CD4-positive, CD25-positive, alpha-beta regulatory T cell (primary cell): ENCODE results near the gene HNRNPLL. TPM values are rescaled to one million over a fixed set of nuclear protein-coding genes. Genes with fewer than 3 reads are reported as not detected.

ENCODE experiments used
- ATAC-seq, 2 donors: fragments of 150-1000 bp; cut with Tn5 transposase; one replicate each; pipeline ENCODE4 v1.10.0; 2021; ENCODE audit warnings: low read depth in 2 of 2, moderate number of reproducible peaks in 2 of 2, moderate library complexity in 1 of 2
- DNase-seq, 3 donors: peaks; one replicate each; pipeline versions ENCODE4 v3.0.0 to v3.0.0-alpha.2; 2012 to 2022; ENCODE audit warnings: mixed read lengths in 1 of 3
- H3K27ac ChIP-seq: one replicate; pipeline ENCODE4 v1.7.0; 2013; ENCODE audit warnings: mild to moderate bottlenecking, low read length; ENCODE audit not compliant: insufficient read depth, poor library complexity, severe bottlenecking
- H3K27me3 ChIP-seq: one replicate; pipeline ENCODE4 v1.7.0; 2013; ENCODE audit warnings: low read length; ENCODE audit not compliant: control insufficient read depth, insufficient read depth
- H3K36me3 ChIP-seq: one replicate; pipeline ENCODE4 v1.7.0; 2013; ENCODE audit warnings: mild to moderate bottlenecking, low read length, moderate library complexity; ENCODE audit not compliant: control insufficient read depth, insufficient read depth
- H3K4me1 ChIP-seq: 2 replicates; pipeline ENCODE4 v1.7.0; 2013; ENCODE audit warnings: mild to moderate bottlenecking, low read length; ENCODE audit not compliant: insufficient read depth, control insufficient read depth, poor library complexity, severe bottlenecking
- H3K4me3 ChIP-seq: one replicate; pipeline ENCODE4 v1.7.0; 2013; ENCODE audit warnings: low read depth, mild to moderate bottlenecking, low read length, moderate library complexity
- H3K9me3 ChIP-seq, 2 experiments: 1 replicate in 1 of 2; 2 replicates in 1 of 2; pipeline ENCODE4 v1.7.0; 2013; ENCODE audit warnings: low read length in 2 of 2, mild to moderate bottlenecking in 1 of 2, moderate library complexity in 1 of 2; ENCODE audit not compliant: control insufficient read depth in 2 of 2
- H3K27ac Mint-ChIP-seq, 3 donors: one replicate each; pipeline ENCODE4 v1.8.0; 2020 to 2022; ENCODE audit warnings: mild to moderate bottlenecking in 3 of 3, mixed read lengths in 3 of 3, moderate library complexity in 2 of 3
- H3K27me3 Mint-ChIP-seq: one replicate; pipeline ENCODE4 v1.8.0; 2022; ENCODE audit warnings: mild to moderate bottlenecking, mixed read lengths
- H3K36me3 Mint-ChIP-seq: one replicate; pipeline ENCODE4 v1.8.0; 2020; ENCODE audit warnings: mixed read lengths
- H3K4me1 Mint-ChIP-seq, 4 donors: one replicate each; pipeline ENCODE4 v1.8.0; 2020 to 2022; ENCODE audit warnings: mixed read lengths in 4 of 4, mild to moderate bottlenecking in 1 of 4
- H3K4me3 Mint-ChIP-seq, 4 donors: one replicate each; pipeline ENCODE4 v1.8.0; 2020 to 2022; ENCODE audit warnings: mild to moderate bottlenecking in 4 of 4, mixed read lengths in 4 of 4, moderate library complexity in 3 of 4
- H3K9me3 Mint-ChIP-seq, 7 donors: one replicate each; pipeline ENCODE4 v1.8.0; 2020 to 2022; ENCODE audit warnings: mixed read lengths in 7 of 7, mild to moderate bottlenecking in 3 of 7, moderate library complexity in 2 of 7
- polyA plus RNA-seq, 4 donors: library from polyadenylated mRNA; unstranded; fragments of 300-500 nt; fragmentation: Illumina TruSeq; gene quantifications; one replicate each; pipeline ENCODE4 v1.2.3, GENCODE V29; 2021
- total RNA-seq: library from RNA; stranded (reverse); gene quantifications from one replicate; pipeline ENCODE4 v1.2.3, GENCODE V29; 2022

The HNRNPLL gene
- total and polyA plus RNA-seq, 5 donors from 2014 or later = 59.6 to 124 (median 73.0) TPM

DNA sequence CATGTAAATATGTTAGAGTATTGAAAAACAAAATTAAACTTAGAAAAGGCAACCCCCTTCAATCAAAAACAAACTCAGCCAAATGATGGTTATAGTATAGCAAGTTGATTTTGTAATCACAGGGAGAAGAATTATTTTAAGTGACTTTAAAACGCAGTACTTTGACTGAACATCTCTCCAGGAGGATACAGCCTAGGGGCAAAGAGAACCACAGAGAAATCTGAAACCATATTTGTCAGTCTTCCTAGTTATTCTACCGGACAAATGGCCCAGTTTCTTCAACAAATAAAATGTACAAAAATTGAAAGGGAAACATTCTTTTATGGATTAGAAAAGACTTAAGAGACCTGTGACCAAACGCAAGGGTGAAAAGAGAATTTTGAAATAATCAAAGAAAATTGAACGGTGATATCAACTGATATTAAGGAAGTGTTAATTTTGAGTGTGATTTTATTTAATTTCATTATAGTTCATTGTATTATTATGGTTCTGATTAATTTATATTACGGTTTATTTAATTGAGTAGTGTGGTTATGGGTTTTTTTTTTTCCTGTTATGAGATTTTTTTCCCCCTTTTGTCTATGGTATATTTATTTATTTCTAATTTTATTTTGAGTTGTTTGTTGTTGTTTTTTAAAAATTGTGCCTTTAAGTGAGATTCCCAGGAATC lies 75.3 kb downstream of the HNRNPLL start:
- H3K27me3 ChIP-seq = peaks cover 17% of the 10 kb centered on the region
- Mint-ChIP-seq H3K4me3 (peak overlapping the region in 1 of 4 donors; percentile 47), H3K36me3 (peaks cover 3% of the 10 kb centered on the region), H3K27ac (no peak overlapping the region), H3K27me3 (peaks cover 53% of the 10 kb centered on the region), H3K4me1 (peaks cover 0 to 8% (median 4%) of the 10 kb centered on the region in 4 donors), H3K9me3 (peaks cover 0 to 2% (median 0%) of the 10 kb centered on the region in 7 donors)
- H3K9me3 ChIP-seq = no peaks in the 10 kb centered on the region
- peaks cover 5% of the 10 kb centered on the region for H3K4me1 ChIP-seq
- no peak overlapping the region for H3K27ac ChIP-seq
- no peak overlapping the region for H3K4me3 ChIP-seq
- ATAC-seq (no peak), DNase-seq (no peak)
- H3K36me3 ChIP-seq = no peaks in the 10 kb centered on the region

DNA sequence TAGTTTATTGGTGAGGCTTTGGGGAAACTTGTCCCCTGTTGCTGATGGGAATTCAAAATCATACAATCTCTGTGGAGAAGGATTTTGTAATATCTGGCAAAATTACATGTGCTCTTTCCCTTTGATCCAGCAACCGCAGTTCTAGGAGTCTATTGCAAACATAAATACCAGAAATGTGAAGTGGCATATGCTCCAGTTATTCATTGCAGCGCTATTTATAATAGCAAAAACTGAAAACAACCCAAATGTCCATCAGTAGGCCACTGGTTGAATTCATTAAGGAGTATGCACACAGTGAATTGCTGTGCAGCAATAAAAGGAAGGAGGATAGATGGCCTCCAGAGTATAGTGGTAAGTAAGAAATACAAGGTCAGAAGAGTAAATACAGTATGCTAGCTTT lies 76.5 kb downstream of the HNRNPLL start:
- ATAC-seq (no peak), DNase-seq (no peak)
- peaks cover 54% of the 10 kb centered on the region for H3K27me3 Mint-ChIP-seq
- no peak overlapping the region for H3K4me3 Mint-ChIP-seq
- H3K4me1 ChIP-seq = peaks cover 5% of the 10 kb centered on the region
- H3K27ac ChIP-seq = no peak overlapping the region
- peaks cover 0 to 2% (median 0%) of the 10 kb centered on the region in 7 donors for H3K9me3 Mint-ChIP-seq
- no peaks in the 10 kb centered on the region for H3K9me3 ChIP-seq
- H3K36me3 ChIP-seq = no peaks in the 10 kb centered on the region
- H3K36me3 Mint-ChIP-seq = peaks cover 3% of the 10 kb centered on the region
- H3K27ac Mint-ChIP-seq = no peak overlapping the region
- H3K4me1 Mint-ChIP-seq = peaks cover 0 to 8% (median 4%) of the 10 kb centered on the region in 4 donors
- H3K4me3 ChIP-seq = no peak overlapping the region
- peaks cover 17% of the 10 kb centered on the region for H3K27me3 ChIP-seq

DNA sequence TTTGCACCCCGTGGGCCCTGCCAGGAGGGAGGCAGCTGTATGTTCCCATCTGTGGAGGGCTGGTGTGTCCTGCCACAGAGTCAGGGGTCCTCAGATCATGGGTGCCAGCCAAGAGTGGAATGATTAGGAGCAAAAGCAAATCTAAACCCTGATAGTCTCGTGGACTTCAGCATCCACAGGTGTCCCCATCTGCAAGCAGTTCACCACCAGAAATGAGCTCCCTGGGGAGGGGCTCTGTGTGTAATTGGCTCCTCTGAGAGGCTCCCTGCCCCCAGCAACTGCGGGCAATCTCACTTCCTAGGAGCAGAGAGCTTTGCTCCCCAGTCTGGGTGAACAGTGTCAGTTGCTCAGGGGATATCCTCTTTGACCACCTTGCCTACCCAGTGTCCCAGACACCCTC lies 78.1 kb downstream of the HNRNPLL start:
- Histone ChIP-seq H3K36me3 (no peaks in the 10 kb centered on the region), H3K4me1 (peaks cover 5% of the 10 kb centered on the region), H3K9me3 (no peaks in the 10 kb centered on the region), H3K27ac (no peak overlapping the region), H3K27me3 (peaks cover 18% of the 10 kb centered on the region), H3K4me3 (no peak overlapping the region)
- Mint-ChIP-seq H3K9me3 (peaks cover 0 to 2% (median 0%) of the 10 kb centered on the region in 7 donors), H3K27me3 (peaks cover 52% of the 10 kb centered on the region), H3K4me1 (peaks cover 0 to 8% (median 4%) of the 10 kb centered on the region in 4 donors), H3K36me3 (peaks cover 3% of the 10 kb centered on the region), H3K27ac (no peak overlapping the region), H3K4me3 (no peak overlapping the region)
- no peak for ATAC-seq
- DNase-seq = no peak

DNA sequence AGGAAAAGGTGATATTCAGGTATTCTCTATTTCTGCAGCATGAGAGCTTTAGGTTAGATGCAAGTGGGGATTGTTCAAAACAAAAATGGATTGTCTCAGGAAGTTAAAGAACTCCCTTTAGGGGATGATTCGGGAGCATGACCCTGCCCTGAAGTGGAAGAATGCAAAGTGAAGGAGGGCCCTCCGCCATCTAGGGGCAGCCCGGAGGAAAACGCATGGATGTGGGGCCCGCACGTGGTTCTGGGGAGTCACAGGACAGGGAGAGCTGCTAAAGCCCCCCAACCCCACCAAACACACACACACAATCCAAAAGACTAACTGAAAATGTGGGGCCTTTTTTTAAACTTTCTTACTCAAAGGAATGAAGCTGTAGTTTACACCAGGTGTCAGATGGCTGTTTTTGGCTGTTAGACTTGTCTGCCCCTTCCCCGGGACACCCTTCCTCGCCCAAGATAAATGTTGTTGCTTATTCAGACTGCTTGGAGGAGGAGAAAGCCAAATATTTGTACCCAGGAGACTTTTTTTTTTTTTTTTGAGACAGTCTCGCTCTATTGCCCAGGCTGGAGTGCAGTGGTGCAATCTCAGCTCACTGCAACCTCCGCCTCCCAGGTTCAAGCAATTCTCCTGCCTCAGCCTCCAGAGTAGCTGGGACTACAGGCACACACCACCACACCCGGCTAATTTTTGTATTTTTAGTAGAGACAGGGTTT lies 78.8 kb downstream of the HNRNPLL start:
- Mint-ChIP-seq H3K27ac (no peak overlapping the region), H3K9me3 (peaks cover 0 to 2% (median 0%) of the 10 kb centered on the region in 7 donors)
- no peak for ATAC-seq

DNA sequence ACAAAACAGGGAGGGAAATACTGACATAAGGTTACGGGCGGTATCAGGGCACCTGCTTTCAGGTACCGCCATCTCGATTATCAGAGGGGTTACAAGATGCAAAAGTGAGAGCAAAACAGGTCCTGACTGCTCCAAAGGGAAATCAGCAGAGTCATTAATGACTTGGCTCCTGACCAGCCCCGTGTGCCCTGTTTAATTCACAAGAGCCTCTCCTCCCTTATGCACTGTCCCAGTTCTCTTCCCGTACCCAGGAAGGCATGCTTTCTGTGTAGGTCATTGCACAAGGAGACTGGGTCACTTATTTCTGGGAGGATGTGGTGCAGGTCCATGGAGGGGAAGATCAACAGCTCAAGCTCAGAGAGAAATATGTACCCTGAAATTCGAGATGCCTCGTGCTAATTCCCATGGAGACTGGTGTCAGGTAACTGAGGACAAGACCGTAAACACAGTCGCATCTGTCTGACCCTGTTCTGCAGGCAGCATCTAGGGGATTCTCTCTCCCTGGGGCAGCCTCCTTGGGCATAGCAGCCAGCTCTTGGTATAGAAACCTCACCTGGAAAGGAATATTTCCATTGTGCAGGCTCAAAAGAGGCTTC lies 79.9 kb downstream of the HNRNPLL start:
- no peak overlapping the region for H3K4me3 ChIP-seq

More for the DNA sequence above, 78.8 kb downstream of the HNRNPLL start:
- no peak overlapping the region for H3K27ac ChIP-seq
- peaks cover 0 to 8% (median 4%) of the 10 kb centered on the region in 4 donors for H3K4me1 Mint-ChIP-seq
- H3K36me3 ChIP-seq = no peaks in the 10 kb centered on the region
- no peaks in the 10 kb centered on the region for H3K9me3 ChIP-seq
- peaks cover 18% of the 10 kb centered on the region for H3K27me3 ChIP-seq
- DNase-seq = no peak
- peaks cover 45% of the 10 kb centered on the region for H3K27me3 Mint-ChIP-seq
- no peak overlapping the region for H3K4me3 ChIP-seq
- H3K4me1 ChIP-seq = peaks cover 5% of the 10 kb centered on the region
- peaks cover 3% of the 10 kb centered on the region for H3K36me3 Mint-ChIP-seq
- H3K4me3 Mint-ChIP-seq = no peak overlapping the region

DNA sequence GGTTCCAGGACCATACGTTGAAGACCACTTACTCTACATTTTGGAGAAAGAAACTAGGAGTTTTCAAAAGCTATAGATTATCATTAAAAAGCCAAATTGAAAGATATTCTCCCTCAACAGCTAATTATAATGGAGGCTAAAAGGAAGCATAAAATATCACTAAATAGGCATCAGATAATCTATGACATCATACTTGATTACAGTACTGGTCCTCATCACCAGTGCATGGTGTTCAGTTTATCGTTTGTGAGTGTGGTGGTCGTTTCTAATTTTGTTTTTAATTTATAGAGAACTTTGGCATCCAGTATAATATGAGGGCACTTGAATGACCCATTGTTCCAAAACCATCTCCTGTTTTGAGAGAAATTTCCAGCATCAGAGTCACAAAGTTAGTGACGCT lies 80.9 kb downstream of the HNRNPLL start:
- H3K27ac Mint-ChIP-seq = no peak overlapping the region
- Histone ChIP-seq H3K4me1 (no peaks in the 10 kb centered on the region), H3K27ac (no peak overlapping the region), H3K36me3 (no peaks in the 10 kb centered on the region), H3K9me3 (no peaks in the 10 kb centered on the region), H3K4me3 (no peak overlapping the region), H3K27me3 (peaks cover 17% of the 10 kb centered on the region)
- peaks cover 29% of the 10 kb centered on the region for H3K27me3 Mint-ChIP-seq
- ATAC-seq = no peak
- H3K36me3 Mint-ChIP-seq = no peaks in the 10 kb centered on the region
- peaks cover 0 to 2% (median 0%) of the 10 kb centered on the region in 7 donors for H3K9me3 Mint-ChIP-seq
- no peaks in the 10 kb centered on the region for H3K4me1 Mint-ChIP-seq
- H3K4me3 Mint-ChIP-seq = no peak overlapping the region
- no peak for DNase-seq

More for the DNA sequence above, 79.9 kb downstream of the HNRNPLL start:
- Mint-ChIP-seq H3K27me3 (peaks cover 37% of the 10 kb centered on the region), H3K4me1 (peaks cover 0 to under 1% (median 0%) of the 10 kb centered on the region in 4 donors), H3K36me3 (no peaks in the 10 kb centered on the region), H3K27ac (no peak overlapping the region), H3K9me3 (peaks cover 0 to 2% (median 0%) of the 10 kb centered on the region in 7 donors), H3K4me3 (no peak overlapping the region)
- no peak for DNase-seq
- Histone ChIP-seq H3K36me3 (no peaks in the 10 kb centered on the region), H3K27ac (no peak overlapping the region), H3K9me3 (no peaks in the 10 kb centered on the region), H3K4me1 (peaks cover under 1% of the 10 kb centered on the region), H3K27me3 (peaks cover 15% of the 10 kb centered on the region)
- no peak for ATAC-seq

DNA sequence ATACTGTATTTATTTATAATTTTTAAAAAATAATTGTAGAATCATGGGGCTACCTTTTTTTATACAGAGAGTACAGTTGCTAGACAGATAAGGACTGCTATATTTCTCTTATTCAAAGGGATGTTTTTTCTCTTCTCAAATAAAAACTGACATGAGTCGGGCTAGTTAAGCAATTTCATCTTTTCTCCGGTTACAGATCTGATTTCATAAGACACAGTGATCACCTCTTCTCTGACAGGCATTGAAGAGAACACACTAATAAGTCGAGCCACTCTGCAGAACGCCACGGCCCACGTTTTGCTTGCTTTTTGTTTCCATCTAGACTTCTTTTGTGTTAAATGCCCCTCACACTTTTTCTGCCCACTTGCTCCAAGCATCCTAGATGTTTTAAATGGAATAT lies 85.4 kb downstream of the HNRNPLL start:
- H3K4me3 Mint-ChIP-seq = no peak overlapping the region
- no peak for ATAC-seq
- H3K9me3 Mint-ChIP-seq = no peaks in the 10 kb centered on the region
- no peaks in the 10 kb centered on the region for H3K9me3 ChIP-seq
- H3K27ac Mint-ChIP-seq = no peak overlapping the region
- no peaks in the 10 kb centered on the region for H3K4me1 Mint-ChIP-seq
- H3K4me3 ChIP-seq = no peak overlapping the region
- H3K36me3 ChIP-seq = no peaks in the 10 kb centered on the region
- H3K27ac ChIP-seq = no peak overlapping the region
- no peaks in the 10 kb centered on the region for H3K4me1 ChIP-seq
- DNase-seq = no peak
- H3K36me3 Mint-ChIP-seq = no peaks in the 10 kb centered on the region
- peaks cover 17% of the 10 kb centered on the region for H3K27me3 Mint-ChIP-seq
- H3K27me3 ChIP-seq = peaks cover 7% of the 10 kb centered on the region
